ENCODE data around the gene GPR176. TPM values are rescaled to one million over a fixed set of nuclear protein-coding genes. Genes with fewer than 3 reads are reported as not detected.

GPR176 gene
- total RNA-seq, 4 donors from 2014 or later = 1.6 to 11.8 (median 4.6) TPM

GRCh38 chr15:39937696-39938095, 17.6 kb upstream of the GPR176 start:
- H3K27ac ChIP-seq = no peak overlapping the region
- TF ChIP-seq POLR2A (IDR thresholded peaks at IDR 0.05) (no peak), POLR2AphosphoS5 (IDR thresholded peaks at IDR 0.05) (no peak), EP300 (IDR thresholded peaks at IDR 0.05) (no peak), CTCF (IDR thresholded peaks at IDR 0.05) (no peak)

GRCh38 chr15:39936681-39937080, 16.6 kb upstream of the GPR176 start:
- peaks cover 3 to 57% (median 3%) of the 10 kb centered on the region in 3 donors for H3K4me1 ChIP-seq
- H3K36me3 ChIP-seq = peaks cover 0 to 26% of the 10 kb centered on the region in 2 donors
- WGBS, 2 donors (ENCODE audit: low coverage in 1 of 2) = 75 to 79% methylated on average over 3 of the region's 3 CpGs
- no peak overlapping the region for H3K4me3 ChIP-seq
- H3K27me3 ChIP-seq = no peaks in the 10 kb centered on the region
- TF ChIP-seq EP300 (IDR thresholded peaks at IDR 0.05) (no peak), POLR2AphosphoS5 (IDR thresholded peaks at IDR 0.05) (no peak), POLR2A (IDR thresholded peaks at IDR 0.05) (no peak)
- H3K9me3 ChIP-seq = no peaks in the 10 kb centered on the region
- no peak for ATAC-seq
- H3K27ac ChIP-seq = no peak overlapping the region

More at GRCh38 chr15:39937696-39938095, 17.6 kb upstream of the GPR176 start:
- H3K4me1 ChIP-seq = peaks cover 3 to 64% (median 3%) of the 10 kb centered on the region in 3 donors
- no peaks in the 10 kb centered on the region for H3K27me3 ChIP-seq
- ATAC-seq = no peak
- H3K36me3 ChIP-seq = peaks cover 0 to 30% of the 10 kb centered on the region in 2 donors
- no peaks in the 10 kb centered on the region for H3K9me3 ChIP-seq
- WGBS, 2 donors (ENCODE audit: low coverage in 1 of 2) = 67 to 85% methylated on average over 4 to 5 of the region's 5 CpGs
- no peak overlapping the region for H3K4me3 ChIP-seq

GRCh38 chr15:39936187-39936586, 16.1 kb upstream of the GPR176 start:
- Histone ChIP-seq H3K27ac (no peak overlapping the region), H3K4me1 (peaks cover 3 to 57% (median 3%) of the 10 kb centered on the region in 3 donors), H3K9me3 (no peaks in the 10 kb centered on the region), H3K36me3 (peaks cover 0 to 21% of the 10 kb centered on the region in 2 donors), H3K27me3 (no peaks in the 10 kb centered on the region), H3K4me3 (no peak overlapping the region)
- ATAC-seq = no peak
- WGBS, 2 donors (ENCODE audit: low coverage in 1 of 2) = 36 to 66% methylated on average over 1 to 2 of the region's 7 CpGs
- TF ChIP-seq POLR2A (IDR thresholded peaks at IDR 0.05) = no peak
- no peak for TF ChIP-seq CTCF (IDR thresholded peaks at IDR 0.05)
- TF ChIP-seq POLR2AphosphoS5 (IDR thresholded peaks at IDR 0.05) = no peak
- no peak for TF ChIP-seq EP300 (IDR thresholded peaks at IDR 0.05)

GRCh38 chr15:39935241-39935640, 15.2 kb upstream of the GPR176 start:
- no peaks in the 10 kb centered on the region for H3K27me3 ChIP-seq
- TF ChIP-seq CTCF (IDR thresholded peaks at IDR 0.05) (no peak), POLR2AphosphoS5 (IDR thresholded peaks at IDR 0.05) (no peak), EP300 (IDR thresholded peaks at IDR 0.05) (no peak), POLR2A (IDR thresholded peaks at IDR 0.05) (no peak)
- H3K36me3 ChIP-seq = peaks cover 0 to 12% of the 10 kb centered on the region in 2 donors
- 93 to 95% methylated on average over 4 of the region's 4 CpGs for WGBS, 2 donors (ENCODE audit: low coverage in 1 of 2)
- H3K4me3 ChIP-seq = peak overlapping the region in 1 of 2 donors; percentile 68
- peaks cover 3 to 57% (median 3%) of the 10 kb centered on the region in 3 donors for H3K4me1 ChIP-seq
- H3K27ac ChIP-seq = no peak overlapping the region
- ATAC-seq = no peak
- no peaks in the 10 kb centered on the region for H3K9me3 ChIP-seq

- Histone ChIP-seq H3K4me3 (peak overlapping the region; percentile 68 to 85), H3K4me1 (peaks cover 3 to 56% (median 3%) of the 10 kb centered on the region in 3 donors)
Observed at GRCh38 chr15:39934397-39935071, 14.5 kb upstream of the GPR176 start.

More at GRCh38 chr15:39934397-39935071, 14.5 kb upstream of the GPR176 start:
- H3K9me3 ChIP-seq = no peaks in the 10 kb centered on the region
- no peak for ATAC-seq
- 16 to 28% methylated on average over 10 of the region's 13 CpGs for WGBS, 2 donors (ENCODE audit: low coverage in 1 of 2)
- peaks cover 0 to 6% of the 10 kb centered on the region in 2 donors for H3K36me3 ChIP-seq
- no peaks in the 10 kb centered on the region for H3K27me3 ChIP-seq
- peak overlapping the region; percentile 70 to 91 (median 88) for H3K27ac ChIP-seq
- TF ChIP-seq POLR2AphosphoS5 (IDR thresholded peaks at IDR 0.05) (no peak), POLR2A (IDR thresholded peaks at IDR 0.05) (no peak), CTCF (IDR thresholded peaks at IDR 0.05) (no peak), EP300 (IDR thresholded peaks at IDR 0.05) (no peak)
